Sigmoid colon (tissue), 3 donors: ENCODE data around the gene CRYBG3.

Source experiments
- POLR2A ChIP-seq, 2 donors: fragments of 450-650 bp; IDR thresholded peaks; one replicate each; pipeline ENCODE4 v1.6.1; 2016; ENCODE audit warnings: antibody characterized with exemption in 2 of 2, mild to moderate bottlenecking in 2 of 2, moderate library complexity in 2 of 2
- TF ChIP-seq, protein P1 (sequence below), 4 experiments: fragments of 450-650 bp in 3 of 4; fragments of 200-600 bp in 1 of 4; IDR thresholded peaks; one replicate each; pipeline ENCODE4 v1.5.1; 2016 to 2019; ENCODE audit warnings: antibody characterized with exemption in 4 of 4, mild to moderate bottlenecking in 3 of 4, moderate library complexity in 2 of 4

DNA sequence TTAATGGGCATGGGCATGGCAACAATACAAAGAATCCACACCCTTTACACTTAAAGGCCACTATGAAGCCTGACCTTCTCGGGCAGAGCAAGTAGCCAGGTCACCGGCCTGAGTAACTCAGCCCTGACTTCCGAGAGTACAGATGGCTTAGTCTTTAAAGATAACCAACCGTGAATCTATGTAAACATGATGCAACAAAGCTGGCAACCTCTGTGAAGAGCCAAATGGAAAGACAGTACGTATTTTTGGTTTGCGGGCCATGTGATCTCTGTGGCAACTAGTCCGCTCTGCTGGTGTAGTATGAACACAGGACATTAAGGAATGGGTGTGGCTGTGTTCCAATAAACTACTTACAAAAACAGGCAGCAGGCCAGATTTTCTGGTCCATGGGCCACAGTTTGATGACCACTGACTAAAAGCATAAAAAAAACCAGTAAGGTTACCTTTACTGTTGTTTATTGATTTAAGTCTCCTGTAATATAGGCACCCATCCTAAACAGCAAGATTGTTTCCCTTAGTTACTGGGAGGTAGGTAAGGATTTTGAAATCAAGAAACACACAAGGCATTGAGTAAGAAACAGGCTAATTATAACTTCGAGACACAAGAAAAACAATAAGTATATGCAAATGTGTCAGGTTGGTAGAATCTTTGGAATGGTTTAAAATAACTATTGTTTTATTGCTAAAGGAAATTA, 136.0 kb downstream of the CRYBG3 start:
- TF ChIP-seq, protein P1, sequence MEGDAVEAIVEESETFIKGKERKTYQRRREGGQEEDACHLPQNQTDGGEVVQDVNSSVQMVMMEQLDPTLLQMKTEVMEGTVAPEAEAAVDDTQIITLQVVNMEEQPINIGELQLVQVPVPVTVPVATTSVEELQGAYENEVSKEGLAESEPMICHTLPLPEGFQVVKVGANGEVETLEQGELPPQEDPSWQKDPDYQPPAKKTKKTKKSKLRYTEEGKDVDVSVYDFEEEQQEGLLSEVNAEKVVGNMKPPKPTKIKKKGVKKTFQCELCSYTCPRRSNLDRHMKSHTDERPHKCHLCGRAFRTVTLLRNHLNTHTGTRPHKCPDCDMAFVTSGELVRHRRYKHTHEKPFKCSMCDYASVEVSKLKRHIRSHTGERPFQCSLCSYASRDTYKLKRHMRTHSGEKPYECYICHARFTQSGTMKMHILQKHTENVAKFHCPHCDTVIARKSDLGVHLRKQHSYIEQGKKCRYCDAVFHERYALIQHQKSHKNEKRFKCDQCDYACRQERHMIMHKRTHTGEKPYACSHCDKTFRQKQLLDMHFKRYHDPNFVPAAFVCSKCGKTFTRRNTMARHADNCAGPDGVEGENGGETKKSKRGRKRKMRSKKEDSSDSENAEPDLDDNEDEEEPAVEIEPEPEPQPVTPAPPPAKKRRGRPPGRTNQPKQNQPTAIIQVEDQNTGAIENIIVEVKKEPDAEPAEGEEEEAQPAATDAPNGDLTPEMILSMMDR (IDR thresholded peaks at IDR 0.05), result no peak
- TF ChIP-seq POLR2A (IDR thresholded peaks at IDR 0.05), result no peak
